ENCODE results near the gene AKT3. TPM values are rescaled to one million over a fixed set of nuclear protein-coding genes. Genes with fewer than 3 reads are reported as not detected.

Gene AKT3
- total RNA-seq, 1 donor from 2014 or later: 27.8 TPM

DNA sequence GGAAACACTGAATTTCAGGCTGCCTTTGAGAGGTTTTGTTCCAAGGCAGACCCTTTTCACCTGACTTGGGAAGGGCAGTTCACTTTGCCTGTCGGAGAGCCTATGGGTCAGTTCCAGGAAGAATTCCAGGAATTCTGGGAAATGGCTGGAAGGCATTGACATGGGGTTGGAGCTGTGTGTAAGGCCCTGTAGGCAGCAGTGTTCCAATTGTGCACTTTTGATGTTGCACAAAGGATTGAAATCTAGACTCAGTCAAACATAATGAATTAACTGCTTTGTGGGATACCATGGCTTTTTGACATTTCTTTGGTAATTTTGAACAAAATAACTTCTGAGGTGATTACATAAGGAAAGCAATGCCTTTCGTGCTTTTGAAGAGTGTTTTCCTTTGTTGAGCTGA is 409.6 kb downstream of the AKT3 start:
- intact Hi-C loops (cut with micrococcal nuclease): no loop called here

DNA sequence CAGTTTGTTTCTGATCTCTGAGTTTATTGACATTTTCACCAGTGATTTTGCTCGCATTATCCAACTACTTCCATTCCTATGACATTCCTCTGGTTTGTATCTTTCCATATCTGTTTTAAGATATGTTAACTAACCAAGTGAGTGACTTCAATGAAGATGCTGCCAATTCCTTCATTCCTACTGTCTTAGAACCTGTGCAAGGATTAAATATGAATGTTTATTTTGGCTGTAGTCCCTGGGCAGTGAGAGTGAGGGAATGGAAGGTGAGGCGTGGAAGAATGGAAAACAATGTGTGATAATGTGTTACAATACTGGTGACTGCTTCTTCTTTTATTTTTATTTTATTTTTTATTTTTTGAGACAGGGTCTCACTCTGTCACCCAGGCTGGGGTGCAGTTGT is 411.2 kb downstream of the AKT3 start:
- intact Hi-C loops (cut with micrococcal nuclease): no loop called here

Other genes starting within 250 kb of the AKT3 start
- 10.2 and 12.0 TPM in 2 replicates for gene ZBTB18, start 201.0 kb upstream of the AKT3 start, total RNA-seq

Data from T-helper 1 cell treated with Interleukin-12 subunit alpha and Interleukin-12 subunit beta and Interleukin-4 antibody, amounts not matched to agents 30 ng/mL and 1 ng/mL, for 36 hours (primary cell).